SK-N-SH treated with all-trans-retinoic acid at 6 μM for 48 hours (cell line): ENCODE results near the gene STAMBP.

ENCODE experiments used
- ATAC-seq: fragments of 200-7000 bp; cut with Tn5 transposase; 3 replicates; pipeline ENCODE4 v1.9.1; 2020; ENCODE audit warnings: mild to moderate bottlenecking, moderate library complexity
- ARNTL ChIP-seq: fragments of 450-650 bp; formaldehyde crosslinking; IDR thresholded peaks from 2 replicates; pipeline ENCODE4 v1.5.0; 2020; ENCODE audit warnings: low read depth, mild to moderate bottlenecking, moderate library complexity, borderline replicate concordance
- BACH2 ChIP-seq: fragments of 250-450 bp; sonication (Bioruptor Pico); IDR thresholded peaks from 2 replicates; pipeline ENCODE4 v1.9.0; 2021; ENCODE audit warnings: mild to moderate bottlenecking, borderline replicate concordance
- CSDC2 ChIP-seq: fragments of 250-450 bp; sonication (Bioruptor Pico); IDR thresholded peaks from 2 replicates; pipeline ENCODE4 v1.5.0; 2020; ENCODE audit warnings: mild to moderate bottlenecking, moderate library complexity
- ESRRG ChIP-seq: fragments of 250-450 bp; sonication (Bioruptor Pico); IDR thresholded peaks from 2 replicates; pipeline ENCODE4 v1.6.1; 2021; ENCODE audit warnings: mild to moderate bottlenecking
- ISL1 ChIP-seq: fragments of 250-450 bp; sonication (Bioruptor Pico); IDR thresholded peaks from 2 replicates; pipeline ENCODE4 v2.1.2; 2022; ENCODE audit warnings: mild to moderate bottlenecking, moderate library complexity
- PPARA ChIP-seq: fragments of 250-450 bp; sonication (Bioruptor Pico); IDR thresholded peaks from 2 replicates; pipeline ENCODE4 v1.5.0; 2020; ENCODE audit warnings: mild to moderate bottlenecking, borderline replicate concordance
- RARB ChIP-seq: fragments of 250-450 bp; sonication (Bioruptor Pico); IDR thresholded peaks from 2 replicates; pipeline ENCODE4 v1.8.0; 2021; ENCODE audit warnings: mild to moderate bottlenecking, moderate library complexity
- TOX ChIP-seq: fragments of 250-450 bp; sonication (Bioruptor Pico); IDR thresholded peaks from 2 replicates; pipeline ENCODE4 v1.8.0; 2021; ENCODE audit warnings: mild to moderate bottlenecking, moderate library complexity, borderline replicate concordance
- ZC3H10 ChIP-seq: fragments of 250-450 bp; sonication (Bioruptor Pico); IDR thresholded peaks from 2 replicates; pipeline ENCODE4 v1.5.1; 2021; ENCODE audit warnings: mild to moderate bottlenecking, moderate library complexity
- ZFP3 ChIP-seq: fragments of 250-450 bp; sonication (Bioruptor Pico); IDR thresholded peaks from 2 replicates; pipeline ENCODE4 v1.5.0; 2020; ENCODE audit warnings: mild to moderate bottlenecking, moderate library complexity
- ZNF565 ChIP-seq: fragments of 450-650 bp; formaldehyde crosslinking; conservative IDR thresholded peaks from 2 replicates; pipeline ENCODE4 v1.5.0; 2020; ENCODE audit warnings: low read depth, mild to moderate bottlenecking, moderate library complexity
- ZNF70 ChIP-seq: fragments of 450-650 bp; formaldehyde crosslinking; IDR thresholded peaks from 2 replicates; pipeline ENCODE4 v1.5.0; 2020; ENCODE audit warnings: mild to moderate bottlenecking, moderate library complexity
- ZNF8 ChIP-seq: fragments of 450-650 bp; formaldehyde crosslinking; IDR thresholded peaks from 2 replicates; pipeline ENCODE4 v1.5.0; 2020; ENCODE audit warnings: mild to moderate bottlenecking, moderate library complexity
- TF ChIP-seq, protein P1 (sequence below): fragments of 250-450 bp; sonication (Bioruptor Pico); IDR thresholded peaks from 2 replicates; pipeline ENCODE4 v1.5.0; 2020; ENCODE audit warnings: mild to moderate bottlenecking, moderate library complexity
- TF ChIP-seq, protein P2 (sequence below): fragments of 250-450 bp; sonication (Bioruptor Pico); IDR thresholded peaks from 2 replicates; pipeline ENCODE4 v1.8.0; 2020; ENCODE audit warnings: mild to moderate bottlenecking, moderate library complexity, borderline replicate concordance
- TF ChIP-seq, protein P3 (sequence below): fragments of 250-450 bp; sonication (Bioruptor Pico); IDR thresholded peaks from 2 replicates; pipeline ENCODE4 v1.5.1; 2021; ENCODE audit warnings: mild to moderate bottlenecking, moderate library complexity
- TF ChIP-seq, protein P4 (sequence below): fragments of 250-450 bp; sonication (Bioruptor Pico); IDR thresholded peaks from 2 replicates; pipeline ENCODE4 v1.8.0; 2021; ENCODE audit warnings: low read depth, mild to moderate bottlenecking, moderate library complexity, borderline replicate concordance
- TF ChIP-seq, protein P5 (sequence below): fragments of 250-450 bp; sonication (Bioruptor Pico); IDR thresholded peaks from 2 replicates; pipeline ENCODE4 v1.5.1; 2020; ENCODE audit warnings: low read depth, mild to moderate bottlenecking, moderate library complexity

Gene STAMBP

DNA sequence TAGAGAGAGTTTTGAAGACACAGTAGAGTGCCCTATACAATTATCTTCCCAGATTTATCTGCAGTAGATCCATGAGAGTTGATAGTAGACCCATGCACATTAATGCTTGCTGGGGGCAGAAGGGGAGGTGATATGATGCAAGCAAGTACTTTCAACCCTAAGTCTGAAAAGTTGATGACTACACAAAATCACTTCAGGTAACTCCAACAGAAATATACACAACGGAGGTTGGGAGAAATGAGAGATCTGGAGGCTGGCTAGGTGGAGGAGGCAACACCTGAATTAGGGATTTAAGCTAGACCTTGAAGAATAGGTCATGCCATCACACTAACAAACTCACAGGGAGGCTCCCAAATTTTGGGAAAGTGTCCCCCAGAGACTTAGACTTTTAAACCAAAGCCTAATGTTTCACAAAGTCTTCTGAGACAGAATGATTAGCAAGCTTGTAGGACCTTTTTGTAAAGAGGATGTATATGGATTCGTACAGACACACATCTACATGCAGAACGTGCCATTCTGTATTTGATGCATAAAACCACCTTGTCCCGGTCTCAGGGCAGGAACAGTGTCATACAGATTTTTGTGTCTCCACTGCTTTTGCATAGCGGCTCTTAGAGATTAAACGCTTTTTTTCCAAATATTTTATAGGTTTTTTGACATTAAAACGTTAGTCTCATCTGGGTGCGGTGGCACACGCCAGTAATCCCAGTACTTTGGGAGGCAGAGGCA is 937 bp upstream of the STAMBP start:
- no peak for ATAC-seq
- no peak for TF ChIP-seq ZNF565 (CRISPR knock-in tag)
- no peak for TF ChIP-seq CSDC2 (CRISPR knock-in tag)
- TF ChIP-seq ESRRG (CRISPR knock-in tag), result no peak
- no peak for TF ChIP-seq PPARA
- no peak for TF ChIP-seq ARNTL
- no peak for TF ChIP-seq ZC3H10 (CRISPR knock-in tag)

DNA sequence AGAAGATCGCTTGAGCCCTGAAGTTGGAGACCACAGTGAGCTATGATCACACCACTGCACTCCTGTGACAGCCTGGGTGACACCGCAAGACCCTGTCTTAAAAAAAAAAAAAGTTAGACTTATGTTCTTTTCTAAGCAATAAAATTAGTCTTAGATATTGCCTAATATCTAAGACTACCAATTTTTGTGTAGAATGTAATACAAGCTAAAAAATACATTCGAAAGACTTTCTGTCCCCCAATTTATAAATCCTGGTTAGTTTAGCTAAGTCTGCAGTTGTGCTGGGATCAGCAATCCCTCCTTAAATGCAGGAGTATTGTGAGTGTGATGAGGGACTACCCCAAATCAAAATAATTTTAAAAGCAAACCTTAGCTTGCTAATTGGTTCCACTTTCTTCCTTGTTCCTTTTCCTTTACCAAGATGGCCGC is 358 bp upstream of the STAMBP start:
- no peak for ATAC-seq
- no peak for TF ChIP-seq ISL1 (CRISPR knock-in tag)
- TF ChIP-seq ARNTL, result no peak
- TF ChIP-seq, all 23 proteins: peak for 0

DNA sequence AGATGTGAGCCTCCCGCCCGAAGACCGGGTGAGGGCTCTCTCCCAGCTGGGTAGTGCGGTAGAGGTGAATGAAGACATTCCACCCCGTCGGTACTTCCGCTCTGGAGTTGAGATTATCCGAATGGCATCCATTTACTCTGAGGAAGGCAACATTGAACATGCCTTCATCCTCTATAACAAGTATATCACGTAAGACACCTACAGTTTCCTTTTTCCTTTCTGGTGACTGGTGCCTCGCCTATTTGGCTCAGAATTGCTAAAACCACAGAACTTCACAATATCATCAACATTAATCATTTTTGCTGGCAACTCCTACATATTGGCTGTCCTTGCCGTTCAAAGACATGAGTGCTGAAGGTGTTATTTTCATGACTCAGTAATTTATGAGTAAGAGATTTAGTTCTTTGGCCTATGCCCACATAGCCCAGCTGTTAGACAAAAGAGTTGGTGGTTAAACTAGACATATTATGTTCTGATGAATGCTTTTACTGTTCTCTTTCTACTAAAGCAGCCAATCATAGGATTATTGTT is 2.2 kb downstream of the STAMBP start:
- no peak for ATAC-seq
- no peak for TF ChIP-seq TOX
- TF ChIP-seq, protein P1, sequence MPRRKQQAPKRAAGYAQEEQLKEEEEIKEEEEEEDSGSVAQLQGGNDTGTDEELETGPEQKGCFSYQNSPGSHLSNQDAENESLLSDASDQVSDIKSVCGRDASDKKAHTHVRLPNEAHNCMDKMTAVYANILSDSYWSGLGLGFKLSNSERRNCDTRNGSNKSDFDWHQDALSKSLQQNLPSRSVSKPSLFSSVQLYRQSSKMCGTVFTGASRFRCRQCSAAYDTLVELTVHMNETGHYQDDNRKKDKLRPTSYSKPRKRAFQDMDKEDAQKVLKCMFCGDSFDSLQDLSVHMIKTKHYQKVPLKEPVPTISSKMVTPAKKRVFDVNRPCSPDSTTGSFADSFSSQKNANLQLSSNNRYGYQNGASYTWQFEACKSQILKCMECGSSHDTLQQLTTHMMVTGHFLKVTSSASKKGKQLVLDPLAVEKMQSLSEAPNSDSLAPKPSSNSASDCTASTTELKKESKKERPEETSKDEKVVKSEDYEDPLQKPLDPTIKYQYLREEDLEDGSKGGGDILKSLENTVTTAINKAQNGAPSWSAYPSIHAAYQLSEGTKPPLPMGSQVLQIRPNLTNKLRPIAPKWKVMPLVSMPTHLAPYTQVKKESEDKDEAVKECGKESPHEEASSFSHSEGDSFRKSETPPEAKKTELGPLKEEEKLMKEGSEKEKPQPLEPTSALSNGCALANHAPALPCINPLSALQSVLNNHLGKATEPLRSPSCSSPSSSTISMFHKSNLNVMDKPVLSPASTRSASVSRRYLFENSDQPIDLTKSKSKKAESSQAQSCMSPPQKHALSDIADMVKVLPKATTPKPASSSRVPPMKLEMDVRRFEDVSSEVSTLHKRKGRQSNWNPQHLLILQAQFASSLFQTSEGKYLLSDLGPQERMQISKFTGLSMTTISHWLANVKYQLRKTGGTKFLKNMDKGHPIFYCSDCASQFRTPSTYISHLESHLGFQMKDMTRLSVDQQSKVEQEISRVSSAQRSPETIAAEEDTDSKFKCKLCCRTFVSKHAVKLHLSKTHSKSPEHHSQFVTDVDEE (CRISPR knock-in tag), result no peak
- TF ChIP-seq, protein P2, sequence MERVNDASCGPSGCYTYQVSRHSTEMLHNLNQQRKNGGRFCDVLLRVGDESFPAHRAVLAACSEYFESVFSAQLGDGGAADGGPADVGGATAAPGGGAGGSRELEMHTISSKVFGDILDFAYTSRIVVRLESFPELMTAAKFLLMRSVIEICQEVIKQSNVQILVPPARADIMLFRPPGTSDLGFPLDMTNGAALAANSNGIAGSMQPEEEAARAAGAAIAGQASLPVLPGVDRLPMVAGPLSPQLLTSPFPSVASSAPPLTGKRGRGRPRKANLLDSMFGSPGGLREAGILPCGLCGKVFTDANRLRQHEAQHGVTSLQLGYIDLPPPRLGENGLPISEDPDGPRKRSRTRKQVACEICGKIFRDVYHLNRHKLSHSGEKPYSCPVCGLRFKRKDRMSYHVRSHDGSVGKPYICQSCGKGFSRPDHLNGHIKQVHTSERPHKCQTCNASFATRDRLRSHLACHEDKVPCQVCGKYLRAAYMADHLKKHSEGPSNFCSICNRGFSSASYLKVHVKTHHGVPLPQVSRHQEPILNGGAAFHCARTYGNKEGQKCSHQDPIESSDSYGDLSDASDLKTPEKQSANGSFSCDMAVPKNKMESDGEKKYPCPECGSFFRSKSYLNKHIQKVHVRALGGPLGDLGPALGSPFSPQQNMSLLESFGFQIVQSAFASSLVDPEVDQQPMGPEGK, result no peak
- TF ChIP-seq PPARA, result no peak
- TF ChIP-seq BACH2 (CRISPR knock-in tag), result no peak
- TF ChIP-seq, protein P3, sequence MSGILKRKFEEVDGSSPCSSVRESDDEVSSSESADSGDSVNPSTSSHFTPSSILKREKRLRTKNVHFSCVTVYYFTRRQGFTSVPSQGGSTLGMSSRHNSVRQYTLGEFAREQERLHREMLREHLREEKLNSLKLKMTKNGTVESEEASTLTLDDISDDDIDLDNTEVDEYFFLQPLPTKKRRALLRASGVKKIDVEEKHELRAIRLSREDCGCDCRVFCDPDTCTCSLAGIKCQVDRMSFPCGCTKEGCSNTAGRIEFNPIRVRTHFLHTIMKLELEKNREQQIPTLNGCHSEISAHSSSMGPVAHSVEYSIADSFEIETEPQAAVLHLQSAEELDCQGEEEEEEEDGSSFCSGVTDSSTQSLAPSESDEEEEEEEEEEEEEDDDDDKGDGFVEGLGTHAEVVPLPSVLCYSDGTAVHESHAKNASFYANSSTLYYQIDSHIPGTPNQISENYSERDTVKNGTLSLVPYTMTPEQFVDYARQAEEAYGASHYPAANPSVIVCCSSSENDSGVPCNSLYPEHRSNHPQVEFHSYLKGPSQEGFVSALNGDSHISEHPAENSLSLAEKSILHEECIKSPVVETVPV (CRISPR knock-in tag), result no peak
- no peak for TF ChIP-seq ZNF70 (CRISPR knock-in tag)
- TF ChIP-seq ZFP3, result no peak
- TF ChIP-seq ZNF8 (CRISPR knock-in tag), result no peak

DNA sequence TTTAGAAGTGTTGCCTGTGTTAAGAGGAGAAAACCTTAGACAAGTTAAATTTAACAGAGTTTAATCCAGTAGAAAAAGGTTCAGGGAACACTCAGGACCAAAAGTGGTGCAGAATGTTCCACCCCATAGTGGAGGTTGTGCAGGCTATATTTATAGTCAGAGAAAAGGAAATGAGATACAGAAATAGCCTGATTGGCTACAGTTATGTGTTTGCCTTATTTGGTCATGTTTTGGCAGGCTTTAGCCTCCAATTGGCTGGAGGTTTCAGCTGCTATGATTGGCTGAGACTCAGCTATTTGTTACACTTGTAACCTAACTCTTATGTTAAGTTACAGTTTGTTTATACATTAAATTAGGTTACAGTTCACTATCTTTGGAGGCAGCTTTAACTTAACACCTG is 4.2 kb downstream of the STAMBP start:
- TF ChIP-seq ESRRG (CRISPR knock-in tag) (no peak), RARB (CRISPR knock-in tag) (no peak)
- TF ChIP-seq, protein P4, sequence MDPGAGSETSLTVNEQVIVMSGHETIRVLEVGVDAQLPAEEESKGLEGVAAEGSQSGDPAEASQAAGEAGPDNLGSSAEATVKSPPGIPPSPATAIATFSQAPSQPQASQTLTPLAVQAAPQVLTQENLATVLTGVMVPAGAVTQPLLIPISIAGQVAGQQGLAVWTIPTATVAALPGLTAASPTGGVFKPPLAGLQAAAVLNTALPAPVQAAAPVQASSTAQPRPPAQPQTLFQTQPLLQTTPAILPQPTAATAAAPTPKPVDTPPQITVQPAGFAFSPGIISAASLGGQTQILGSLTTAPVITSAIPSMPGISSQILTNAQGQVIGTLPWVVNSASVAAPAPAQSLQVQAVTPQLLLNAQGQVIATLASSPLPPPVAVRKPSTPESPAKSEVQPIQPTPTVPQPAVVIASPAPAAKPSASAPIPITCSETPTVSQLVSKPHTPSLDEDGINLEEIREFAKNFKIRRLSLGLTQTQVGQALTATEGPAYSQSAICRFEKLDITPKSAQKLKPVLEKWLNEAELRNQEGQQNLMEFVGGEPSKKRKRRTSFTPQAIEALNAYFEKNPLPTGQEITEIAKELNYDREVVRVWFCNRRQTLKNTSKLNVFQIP, result no peak
- TF ChIP-seq, protein P5, sequence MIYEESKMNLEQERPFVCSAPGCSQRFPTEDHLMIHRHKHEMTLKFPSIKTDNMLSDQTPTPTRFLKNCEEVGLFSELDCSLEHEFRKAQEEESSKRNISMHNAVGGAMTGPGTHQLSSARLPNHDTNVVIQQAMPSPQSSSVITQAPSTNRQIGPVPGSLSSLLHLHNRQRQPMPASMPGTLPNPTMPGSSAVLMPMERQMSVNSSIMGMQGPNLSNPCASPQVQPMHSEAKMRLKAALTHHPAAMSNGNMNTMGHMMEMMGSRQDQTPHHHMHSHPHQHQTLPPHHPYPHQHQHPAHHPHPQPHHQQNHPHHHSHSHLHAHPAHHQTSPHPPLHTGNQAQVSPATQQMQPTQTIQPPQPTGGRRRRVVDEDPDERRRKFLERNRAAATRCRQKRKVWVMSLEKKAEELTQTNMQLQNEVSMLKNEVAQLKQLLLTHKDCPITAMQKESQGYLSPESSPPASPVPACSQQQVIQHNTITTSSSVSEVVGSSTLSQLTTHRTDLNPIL (CRISPR knock-in tag), result no peak
- peak; percentile 9; the same call in 2 of the 3 replicates for ATAC-seq
